Mesothelial cell of epicardium (in vitro differentiated cells): ENCODE measurements around the gene CCSER1. TPM values are rescaled to one million over a fixed set of nuclear protein-coding genes. Genes with fewer than 3 reads are reported as not detected.

ENCODE experiments used
- DNase-seq, 2 experiments: peaks; one replicate each; pipeline ENCODE4 v3.0.0; 2021; ENCODE audit warnings: low spot score in 2 of 2; ENCODE audit not compliant: unreplicated experiment in 2 of 2
- H3K27ac Mint-ChIP-seq: 2 replicates; pipeline ENCODE4 v1.8.0; 2021; ENCODE audit warnings: mixed read lengths
- H3K27me3 Mint-ChIP-seq: 2 replicates; pipeline ENCODE4 v1.8.0; 2021; ENCODE audit warnings: low read depth, mixed read lengths
- H3K36me3 Mint-ChIP-seq: 2 replicates; pipeline ENCODE4 v1.8.0; 2021; ENCODE audit warnings: mixed read lengths
- H3K4me1 Mint-ChIP-seq: 2 replicates; pipeline ENCODE4 v1.8.0; 2021; ENCODE audit warnings: mixed read lengths
- H3K4me3 Mint-ChIP-seq: 2 replicates; pipeline ENCODE4 v1.8.0; 2021; ENCODE audit warnings: mild to moderate bottlenecking, moderate library complexity, mixed read lengths
- H3K9me3 Mint-ChIP-seq: 2 replicates; pipeline ENCODE4 v1.8.0; 2021; ENCODE audit warnings: mixed read lengths
- CTCF ChIP-seq: fragments of 200-600 bp; sonication (generic); IDR thresholded peaks from one replicate; pipeline ENCODE4 v1.5.0; 2021; ENCODE audit warnings: antibody characterized with exemption; ENCODE audit not compliant: unreplicated experiment
- total RNA-seq: library from RNA; stranded (reverse); gene quantifications from 3 replicates; pipeline ENCODE4 v1.2.1, GENCODE V29; 2021

The CCSER1 gene
- total RNA-seq, 1 donor from 2014 or later = 7.2 TPM

GRCh38 chr4:90442619-90443018, 315.4 kb downstream of the CCSER1 start:
- TF ChIP-seq CTCF = no peak
- peaks cover 6% of the 10 kb centered on the region for H3K9me3 Mint-ChIP-seq
- no peaks in the 10 kb centered on the region for H3K27me3 Mint-ChIP-seq
- H3K27ac Mint-ChIP-seq = no peak overlapping the region
- no peak overlapping the region for H3K4me3 Mint-ChIP-seq
- no peak for DNase-seq
- H3K36me3 Mint-ChIP-seq = no peaks in the 10 kb centered on the region
- peaks cover 17% of the 10 kb centered on the region for H3K4me1 Mint-ChIP-seq

DNA sequence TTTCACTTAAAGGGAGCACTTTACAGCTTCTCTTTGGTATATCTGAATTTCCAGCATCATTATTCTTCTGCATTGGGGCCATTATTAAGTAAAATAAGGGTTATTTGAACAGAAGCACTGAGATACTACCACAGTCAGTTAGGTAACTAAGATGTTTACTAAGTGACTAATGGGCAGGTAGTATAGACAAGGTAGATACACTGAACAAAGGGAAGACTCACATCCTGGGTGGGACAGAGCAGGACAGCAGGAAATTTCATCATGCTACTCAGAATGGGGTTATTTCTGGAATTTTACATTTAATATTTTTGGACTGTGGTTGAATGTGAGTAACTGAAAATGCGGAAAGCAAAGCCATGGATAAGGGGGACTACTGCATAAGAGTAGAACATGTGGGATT, 316.0 kb downstream of the CCSER1 start:
- Mint-ChIP-seq H3K27ac (no peak overlapping the region), H3K4me1 (peaks cover 20% of the 10 kb centered on the region), H3K4me3 (no peak overlapping the region), H3K27me3 (no peaks in the 10 kb centered on the region), H3K36me3 (no peaks in the 10 kb centered on the region), H3K9me3 (peaks cover 6% of the 10 kb centered on the region)
- no peak for TF ChIP-seq CTCF
- no peak for DNase-seq

DNA sequence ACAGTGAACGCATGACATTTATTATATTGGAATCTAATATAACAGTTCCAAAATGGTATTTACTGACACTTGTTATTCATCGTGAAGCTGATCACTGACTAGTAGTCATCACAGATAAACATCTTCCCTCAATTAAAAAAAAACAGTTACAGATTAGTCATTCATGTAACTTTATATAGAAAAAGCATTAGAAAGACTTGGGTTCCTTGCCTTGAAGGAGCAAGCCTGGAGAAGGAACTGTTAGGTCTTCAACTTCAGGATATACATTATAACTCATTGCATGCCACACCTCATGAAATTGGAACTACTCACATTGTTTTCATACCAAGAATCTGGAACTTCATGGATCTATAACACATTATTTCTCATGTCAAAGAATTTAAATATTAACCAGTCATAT, 317.7 kb downstream of the CCSER1 start:
- Mint-ChIP-seq H3K36me3 (no peaks in the 10 kb centered on the region), H3K4me1 (peaks cover 20% of the 10 kb centered on the region), H3K4me3 (no peak overlapping the region), H3K27me3 (no peaks in the 10 kb centered on the region), H3K9me3 (peaks cover 6% of the 10 kb centered on the region), H3K27ac (peak overlapping the region; percentile 55)
- no peak for TF ChIP-seq CTCF
- no peak for DNase-seq

DNA sequence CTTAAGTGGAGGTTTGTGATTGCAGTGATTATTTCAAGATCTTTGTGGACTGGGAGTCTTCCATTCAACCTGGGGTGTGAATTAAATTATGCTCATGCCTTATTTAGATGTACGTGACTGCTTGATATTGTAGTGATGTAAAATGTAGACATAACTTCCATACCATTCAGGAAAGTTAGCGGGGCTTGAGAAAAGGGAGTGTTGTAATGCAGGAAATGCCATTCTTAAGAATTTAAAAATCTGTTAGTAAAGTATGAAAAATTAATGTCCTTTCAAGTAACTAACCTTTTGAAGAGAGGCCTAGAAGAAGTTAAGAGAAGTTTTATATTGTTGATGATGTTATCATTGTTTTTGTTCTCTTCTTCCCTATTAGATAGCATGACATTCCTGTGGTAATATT, 318.2 kb downstream of the CCSER1 start:
- H3K27ac Mint-ChIP-seq = peak overlapping the region; percentile 55
- peaks cover 20% of the 10 kb centered on the region for H3K4me1 Mint-ChIP-seq
- no peak for DNase-seq
- no peaks in the 10 kb centered on the region for H3K27me3 Mint-ChIP-seq
- H3K36me3 Mint-ChIP-seq = no peaks in the 10 kb centered on the region
- H3K4me3 Mint-ChIP-seq = no peak overlapping the region
- TF ChIP-seq CTCF = no peak
- H3K9me3 Mint-ChIP-seq = peaks cover 6% of the 10 kb centered on the region

DNA sequence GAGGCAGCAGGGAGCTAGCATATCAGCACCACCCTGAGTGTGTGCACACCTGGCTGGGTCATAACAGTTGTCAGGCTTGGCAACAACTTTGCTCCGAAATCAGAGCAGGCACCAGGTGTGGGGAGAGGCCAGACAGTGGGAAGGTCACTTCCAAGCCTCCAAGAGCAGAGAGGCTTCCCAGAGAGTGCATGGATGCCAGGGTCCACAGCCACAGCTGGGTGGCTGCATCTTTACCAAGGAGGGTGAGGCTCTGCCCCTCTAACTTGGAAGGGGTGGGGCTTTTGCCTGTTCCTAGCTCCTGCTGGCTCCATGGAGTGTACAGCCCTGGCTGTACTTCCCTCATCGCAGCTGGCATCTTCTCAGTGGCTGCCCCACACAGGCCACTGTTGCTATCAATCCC, 322.4 kb downstream of the CCSER1 start:
- H3K27ac Mint-ChIP-seq = no peak overlapping the region
- no peaks in the 10 kb centered on the region for H3K36me3 Mint-ChIP-seq

More for the DNA sequence above, 322.4 kb downstream of the CCSER1 start:
- H3K9me3 Mint-ChIP-seq = no peaks in the 10 kb centered on the region
- no peaks in the 10 kb centered on the region for H3K27me3 Mint-ChIP-seq
- peaks cover 20% of the 10 kb centered on the region for H3K4me1 Mint-ChIP-seq
- no peak for TF ChIP-seq CTCF
- DNase-seq = no peak
- no peak overlapping the region for H3K4me3 Mint-ChIP-seq
